HG02678 (cell line): ENCODE data around the gene YY1.
"Not testable (repeated sequence)": the region's sequence is repeated elsewhere in the genome, so short reads cannot be mapped to it uniquely, and the experiment has no call there.

Source experiments
- ATAC-seq: cut with Tn5 transposase; IDR thresholded peaks from one replicate; pipeline ENCODE4 v1.9.1; 2021; ENCODE audit warnings: mild to moderate bottlenecking, moderate library complexity; ENCODE audit not compliant: unreplicated experiment

Gene YY1

DNA sequence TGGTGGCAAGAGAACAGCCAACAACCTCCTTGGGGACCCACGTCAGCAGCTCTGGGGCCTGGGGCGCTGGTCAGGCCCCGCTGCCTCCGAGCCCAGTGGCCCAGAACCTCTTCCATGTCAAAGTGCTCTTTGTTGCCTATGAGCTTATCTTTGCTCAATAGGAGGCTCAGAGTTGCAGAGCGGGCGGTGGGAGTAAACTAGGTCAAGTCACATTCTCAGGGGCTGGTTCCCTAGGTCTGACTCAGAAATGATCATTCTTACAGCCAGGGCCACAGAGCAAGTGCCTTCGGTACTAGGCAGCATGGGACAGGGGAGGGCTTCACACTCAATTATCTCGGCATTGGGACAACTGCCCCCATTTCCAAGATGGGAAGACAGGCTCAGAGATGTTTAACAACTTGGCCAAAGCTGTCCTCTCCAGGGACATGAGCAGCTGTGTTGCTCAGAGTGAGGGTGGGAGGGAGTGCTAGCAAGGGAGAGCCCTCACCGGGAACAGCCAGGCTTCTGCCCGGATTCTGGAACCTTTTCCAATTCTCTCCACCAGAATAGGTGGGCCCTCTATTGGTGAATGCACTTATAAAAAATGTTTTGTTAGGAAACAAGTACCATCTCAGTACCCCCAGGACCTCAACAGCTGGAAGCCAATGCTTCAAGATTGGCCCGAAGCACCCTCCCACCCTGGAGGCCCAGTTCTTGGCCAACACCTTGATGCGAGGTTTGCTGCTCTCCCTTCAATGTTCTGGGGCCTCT, 55.4 kb downstream of the YY1 start:
- no peak for ATAC-seq

GRCh38 chr14:100294963-100295330, 56.0 kb downstream of the YY1 start:
- ATAC-seq: no peak

DNA sequence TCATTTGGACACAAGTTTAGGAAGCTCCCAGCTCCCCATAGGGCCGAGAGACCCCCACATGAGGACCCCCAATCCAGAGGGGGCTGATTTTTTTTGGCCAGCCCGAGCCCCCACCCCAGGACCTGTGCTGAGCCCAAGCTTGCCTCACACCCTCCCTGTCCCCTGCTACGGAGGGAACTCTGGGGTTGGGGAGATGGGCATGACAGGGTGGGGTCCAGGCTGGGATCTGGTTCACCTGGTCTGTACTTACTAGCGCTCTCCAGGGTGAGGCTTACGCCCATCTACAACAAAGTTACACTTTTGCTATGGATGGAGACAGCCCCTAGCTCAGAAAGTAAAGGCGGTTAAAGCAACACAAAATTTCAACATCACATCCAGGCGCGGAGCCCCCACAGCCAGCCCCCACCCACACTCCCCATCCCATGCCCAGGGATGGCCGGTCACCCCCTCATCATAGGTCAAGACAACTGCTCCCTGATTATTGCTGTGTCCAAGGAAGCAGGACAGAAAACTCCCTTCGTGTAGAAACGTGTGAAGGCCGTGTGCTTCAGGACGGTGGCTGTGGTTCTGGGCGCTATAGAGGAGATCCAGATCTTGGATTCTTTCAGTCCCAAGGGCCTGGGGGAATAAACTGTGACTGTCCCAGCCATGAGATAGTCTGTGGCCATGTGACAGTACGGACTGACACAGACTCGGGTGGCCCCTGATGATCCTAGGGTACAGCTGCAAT, 56.6 kb downstream of the YY1 start:
- ATAC-seq: no peak

DNA sequence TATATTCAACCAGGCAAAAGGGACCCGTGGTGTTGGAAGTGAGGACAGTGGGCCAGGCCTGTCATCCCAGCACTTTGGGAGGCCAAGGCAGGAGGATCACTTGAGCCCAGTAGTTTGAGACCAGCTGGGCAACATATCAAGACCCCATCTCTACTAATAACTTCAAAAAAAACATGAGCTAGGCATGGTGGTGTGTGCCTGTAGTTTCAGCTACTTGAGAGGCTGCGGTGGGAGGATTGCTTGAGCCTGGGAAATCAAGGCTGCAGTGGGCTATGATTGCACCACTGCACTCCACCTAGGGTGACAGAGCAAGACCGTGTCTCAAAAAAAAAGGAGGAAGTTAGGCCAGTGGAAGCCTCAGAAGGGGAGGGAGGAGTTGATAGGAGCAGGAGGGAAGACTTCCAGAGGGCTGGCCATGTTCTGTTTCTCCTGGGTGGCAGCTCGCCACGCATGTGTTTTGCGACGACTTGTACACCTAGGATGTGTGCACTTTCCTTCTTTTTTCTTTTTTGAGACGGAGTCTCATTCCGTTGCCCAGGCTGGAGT, 57.2 kb downstream of the YY1 start:
- no peak for ATAC-seq

DNA sequence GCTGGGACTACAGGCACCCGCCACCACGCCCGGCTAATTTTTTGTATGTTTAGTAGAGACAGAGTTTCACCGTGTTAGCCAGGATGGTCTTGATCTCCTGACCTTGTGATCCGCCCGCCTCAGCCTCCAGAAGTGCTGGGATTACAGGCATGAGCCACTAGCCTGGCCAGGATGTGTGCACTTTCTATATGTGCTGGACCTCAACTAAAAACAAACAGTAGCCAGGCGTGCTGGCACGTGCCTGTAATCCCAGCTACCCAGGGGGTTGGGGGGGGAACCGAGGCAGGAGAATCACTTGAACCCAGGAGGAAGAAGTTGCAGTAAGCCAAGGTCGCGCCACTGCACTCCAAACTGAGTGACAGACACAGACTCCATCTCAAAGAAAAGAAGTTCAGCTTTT, 57.8 kb downstream of the YY1 start:
- not testable (repeated sequence) for ATAC-seq

- peak; percentile 84 for ATAC-seq
Observed at GRCh38 chr14:100297320-100298300, 58.7 kb downstream of the YY1 start.

GRCh38 chr14:100298551-100299237, 59.8 kb downstream of the YY1 start:
- no peak for ATAC-seq

DNA sequence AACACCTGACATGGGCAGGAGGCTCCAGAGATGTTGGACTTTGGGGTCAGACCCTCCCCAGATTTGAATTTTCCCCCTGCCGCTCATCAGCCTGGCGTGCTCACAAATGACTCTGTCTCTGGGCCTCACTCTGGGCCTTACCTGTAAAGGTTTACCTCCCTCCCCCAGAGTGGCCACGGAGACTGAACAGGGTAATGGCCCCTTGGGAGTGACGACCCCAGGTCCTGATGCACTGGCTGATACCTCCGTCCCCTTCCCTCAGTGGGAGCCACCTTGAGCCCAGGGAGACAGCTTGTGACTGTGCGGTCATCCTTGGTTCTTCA, 60.3 kb downstream of the YY1 start:
- ATAC-seq: no peak

GRCh38 chr14:100302616-100303015, 63.7 kb downstream of the YY1 start:
- ATAC-seq: no peak

- no peak for ATAC-seq
Observed at GRCh38 chr14:100303179-100303578, 64.2 kb downstream of the YY1 start.

GRCh38 chr14:100303925-100304324, 65.0 kb downstream of the YY1 start:
- no peak for ATAC-seq

GRCh38 chr14:100304825-100305323, 65.9 kb downstream of the YY1 start:
- ATAC-seq: no peak

DNA sequence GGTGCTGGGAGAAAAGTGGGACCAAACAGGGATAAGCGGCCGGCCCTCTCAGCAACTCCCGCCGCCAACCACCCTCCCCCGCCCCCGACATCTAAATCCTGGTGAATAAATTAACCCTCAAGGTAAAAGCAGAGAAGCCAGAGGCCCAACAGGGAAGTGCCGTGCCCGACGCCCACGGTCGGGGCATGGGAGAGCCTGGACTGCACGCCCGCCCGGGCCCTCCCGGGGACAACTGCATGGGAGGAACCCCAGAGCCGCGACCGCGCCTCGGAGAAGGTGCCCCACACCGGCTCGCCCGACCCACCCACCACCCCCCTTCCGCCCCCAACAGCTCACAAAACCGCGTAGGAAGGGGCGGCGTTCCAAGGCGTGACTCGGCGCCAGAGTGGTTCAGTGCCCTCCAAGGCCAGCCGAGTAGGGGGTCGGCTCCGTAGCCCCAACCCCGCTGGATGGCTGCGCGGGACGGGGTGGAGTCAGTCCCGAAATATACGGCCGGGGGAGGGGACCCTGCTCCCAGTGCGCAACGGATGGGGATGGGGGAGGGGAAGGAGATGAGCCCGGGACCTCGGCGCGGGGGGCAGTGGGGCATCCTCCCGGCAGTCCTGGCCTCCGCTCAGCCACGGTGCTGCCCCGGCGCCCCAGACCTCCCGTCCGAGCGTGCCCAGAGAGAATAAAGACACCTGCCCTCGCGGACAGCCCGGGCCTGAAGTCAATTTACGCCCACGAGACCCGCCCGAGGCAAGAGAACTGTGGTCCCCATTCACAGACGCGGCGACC, 66.6 kb downstream of the YY1 start:
- ATAC-seq: no peak

- ATAC-seq: peak; percentile 87
Observed at GRCh38 chr14:100306101-100306997, 67.4 kb downstream of the YY1 start, which contains the start of gene SLC25A29. Gene SLC25A29, minus strand, starts transcription at chr14:100306444. Its CDS starts 212 bp downstream, at chr14:100306232.

DNA sequence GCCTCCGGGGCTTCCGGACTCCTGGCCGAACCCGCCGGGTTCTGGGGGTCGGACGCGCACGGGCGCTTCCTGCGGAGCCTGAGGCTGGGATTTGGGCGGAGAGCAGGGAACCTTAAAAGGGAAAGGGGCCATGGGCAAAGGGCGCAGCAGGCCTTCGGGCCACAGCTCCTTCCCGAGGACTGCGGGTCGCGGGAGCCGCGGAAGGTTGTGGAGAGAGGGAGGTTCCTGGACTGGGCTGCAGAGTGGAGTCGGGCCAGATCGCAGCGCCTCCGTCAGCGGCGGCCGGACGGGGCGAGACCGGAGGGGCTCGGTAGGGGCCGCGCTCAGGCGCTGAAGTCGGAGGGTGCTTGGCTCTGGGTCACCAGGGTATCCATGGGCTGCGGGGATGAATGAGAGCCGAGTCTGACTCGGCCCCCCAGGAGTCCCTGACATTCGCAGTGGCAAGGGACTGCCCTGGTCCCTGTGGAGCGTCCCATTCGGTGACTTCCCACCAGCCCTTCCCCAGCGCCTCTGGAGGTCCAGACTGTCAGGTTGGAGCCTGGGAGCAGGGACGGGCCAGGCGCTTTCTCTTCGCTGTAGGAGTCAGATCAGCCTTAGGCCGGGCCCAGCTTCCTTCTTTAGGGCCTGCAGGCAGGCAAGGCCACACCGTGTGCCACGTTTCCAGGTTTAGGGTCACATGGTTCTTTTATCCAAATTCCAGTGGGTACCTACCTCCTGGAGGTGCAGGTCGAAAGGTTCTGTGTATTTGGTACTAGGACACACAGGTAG, 68.2 kb downstream of the YY1 start:
- ATAC-seq: no peak

DNA sequence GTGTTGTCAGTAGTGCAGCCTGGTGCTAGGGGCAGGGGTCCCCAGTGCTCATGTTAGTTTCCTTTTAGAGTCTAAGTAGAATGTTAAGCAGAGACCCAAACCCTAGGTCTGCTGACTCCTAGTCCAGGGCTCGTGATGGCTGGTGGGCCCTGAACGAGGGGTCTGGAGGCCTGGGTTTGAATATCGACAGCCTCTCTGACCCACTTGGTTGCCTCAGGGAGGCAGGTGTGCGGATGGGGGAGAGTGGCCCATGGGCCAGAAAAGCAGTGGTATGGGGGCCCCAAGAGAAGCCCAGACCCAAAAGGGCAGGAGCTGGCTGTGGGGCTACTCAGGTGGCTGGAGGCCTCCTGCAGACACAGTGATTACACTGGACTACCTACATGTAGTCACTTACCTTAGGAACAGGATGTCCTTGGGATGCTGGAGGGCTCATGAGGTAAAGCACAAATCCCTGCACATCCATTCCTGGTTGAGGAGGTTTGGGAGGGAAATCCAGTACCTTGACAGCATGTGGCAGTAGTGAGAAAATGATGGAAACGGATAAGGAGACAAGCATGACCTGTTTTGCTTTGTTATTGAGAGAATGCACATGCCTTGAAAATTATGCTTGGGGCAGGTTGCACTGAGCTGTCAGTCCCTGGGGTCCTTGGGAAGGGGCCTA, 69.0 kb downstream of the YY1 start:
- no peak for ATAC-seq

GRCh38 chr14:100308427-100308792, 69.5 kb downstream of the YY1 start:
- ATAC-seq: not testable (repeated sequence)
